H1 (cell line): ENCODE measurements around the gene CENPF. TPM values are rescaled to one million over a fixed set of nuclear protein-coding genes. Genes with fewer than 3 reads are reported as not detected.

Source experiments
- CTCF ChIA-PET: fragments of 300-600 bp; sonication (Branson Sonifier 250); formaldehyde crosslinking; loops from one replicate; lab custom pipeline; 2021; ENCODE audit not compliant: partially characterized antibody; lab: Charles Lee
- POLR2A ChIA-PET: fragments of 300-600 bp; sonication (Branson Sonifier 250); formaldehyde crosslinking; loops from one replicate; lab custom pipeline; 2021; ENCODE audit warnings: inconsistent platforms; ENCODE audit not compliant: partially characterized antibody; lab: Charles Lee
- DNase-seq, 2 experiments: peaks; one replicate each; pipeline versions ENCODE4 v3.0.0 to v3.0.0-alpha.2; 2010 to 2022; ENCODE audit warnings: low spot score in 2 of 2, low read depth in 1 of 2, mixed read lengths in 1 of 2
- FAIRE-seq: peaks from 2 replicates; lab custom pipeline; 2011; peaks lifted over from hg19 to GRCh38; lab: Jason Lieb, UNC
- H2AFZ ChIP-seq: 2 replicates; pipeline ENCODE4 v1.8.1; 2012; ENCODE audit warnings: low read length, inconsistent platforms
- H2AK5ac ChIP-seq: 2 replicates; pipeline ENCODE4 v1.6.1; 2013; ENCODE audit warnings: low read depth, low read length
- H2BK120ac ChIP-seq: replicated peaks from 2 replicates; pipeline ENCODE3; 2013; ENCODE audit warnings: low read depth, low read length, inconsistent platforms
- H2BK12ac ChIP-seq: 2 replicates; pipeline ENCODE4 v1.6.1; 2013; ENCODE audit warnings: low read depth, low read length
- H2BK15ac ChIP-seq: 2 replicates; pipeline ENCODE4 v1.6.1; 2013; ENCODE audit warnings: low read length
- H2BK20ac ChIP-seq: 2 replicates; pipeline ENCODE4 v1.6.1; 2013; ENCODE audit warnings: low read length
- H2BK5ac ChIP-seq: 2 replicates; pipeline ENCODE4 v1.6.1; 2013; ENCODE audit warnings: low read depth, low read length
- H3K14ac ChIP-seq: 2 replicates; pipeline ENCODE4 v1.6.1; 2013; ENCODE audit warnings: inconsistent platforms; ENCODE audit not compliant: insufficient read length
- H3K18ac ChIP-seq: 2 replicates; pipeline ENCODE4 v1.6.1; 2013; ENCODE audit warnings: low read length; ENCODE audit errors: extremely low read depth
- H3K23ac ChIP-seq: 2 replicates; pipeline ENCODE4 v1.6.1; 2013; ENCODE audit warnings: inconsistent platforms; ENCODE audit not compliant: insufficient read length
- H3K23me2 ChIP-seq: 2 replicates; pipeline ENCODE4 v1.6.1; 2013; ENCODE audit warnings: low read depth, low read length
- H3K27ac ChIP-seq: 2 replicates; pipeline ENCODE4 v1.6.1; 2011; ENCODE audit warnings: low read depth, low read length, inconsistent platforms
- H3K27me3 ChIP-seq, 4 experiments: replicated peaks in 1 of 4; 1 replicate in 1 of 4; 2 replicates in 3 of 4; pipeline versions ENCODE4 v1.6.1 to v1.8.1; 2011 to 2013; ENCODE audit warnings: low read length in 3 of 4, mild to moderate bottlenecking in 3 of 4, inconsistent platforms in 2 of 4, mixed read lengths in 2 of 4, moderate library complexity in 1 of 4; ENCODE audit not compliant: control insufficient read depth in 3 of 4, insufficient read depth in 3 of 4; ENCODE audit errors: extremely low read depth in 1 of 4
- H3K36me3 ChIP-seq, 4 experiments: 2 replicates each; pipeline versions ENCODE4 v1.6.1 to v1.8.1; 2011 to 2013; ENCODE audit warnings: mild to moderate bottlenecking in 4 of 4, low read length in 3 of 4, moderate library complexity in 2 of 4, control low read depth in 1 of 4, inconsistent platforms in 1 of 4; ENCODE audit not compliant: insufficient read depth in 4 of 4, control insufficient read depth in 2 of 4
- H3K4ac ChIP-seq: replicated peaks from 2 replicates; pipeline ENCODE3; 2013; ENCODE audit warnings: low read length, low read depth, mixed read lengths, inconsistent platforms; ENCODE audit not compliant: insufficient read length
- H3K4me1 ChIP-seq, 4 experiments: replicated peaks in 1 of 4; 1 replicate in 1 of 4; 2 replicates in 3 of 4; pipeline versions ENCODE4 v1.6.1 to v1.8.1; 2011 to 2013; ENCODE audit warnings: low read length in 3 of 4, inconsistent platforms in 2 of 4, mixed read lengths in 1 of 4; ENCODE audit not compliant: insufficient read depth in 4 of 4, control insufficient read depth in 3 of 4
- H3K4me2 ChIP-seq, 2 experiments: 2 replicates each; pipeline versions ENCODE4 v1.6.1 to v1.8.1; 2011 to 2013; ENCODE audit warnings: low read depth in 2 of 2, low read length in 2 of 2, control low read depth in 1 of 2, inconsistent platforms in 1 of 2, mild to moderate bottlenecking in 1 of 2; ENCODE audit not compliant: insufficient read depth in 1 of 2
- H3K4me3 ChIP-seq, 4 experiments: fragments of 200-600, 300-600 bp in 1 of 4; sonication (generic), shearing (Covaris generic), sonication (Bioruptor Twin) in 1 of 4; 2 replicates each; pipeline versions ENCODE4 v1.5.1 to v1.8.1; 2011 to 2016; ENCODE audit warnings: low read length in 4 of 4, low read depth in 3 of 4, control low read depth in 2 of 4, inconsistent platforms in 2 of 4, mild to moderate bottlenecking in 2 of 4, mixed read lengths in 1 of 4, moderate library complexity in 1 of 4; ENCODE audit not compliant: insufficient read depth in 2 of 4; ENCODE audit errors: extremely low read depth in 1 of 4
- H3K56ac ChIP-seq: replicated peaks from 2 replicates; pipeline ENCODE3; 2013; ENCODE audit warnings: low read depth, mild to moderate bottlenecking, mixed read lengths, low read length, inconsistent platforms; ENCODE audit not compliant: insufficient read length
- H3K79me1 ChIP-seq: 2 replicates; pipeline ENCODE4 v1.6.1; 2013; ENCODE audit warnings: low read depth, low read length, control low read depth
- H3K79me2 ChIP-seq, 2 experiments: 2 replicates each; pipeline versions ENCODE4 v1.6.1 to v1.8.1; 2012 to 2013; ENCODE audit warnings: low read length in 2 of 2, mild to moderate bottlenecking in 2 of 2, inconsistent platforms in 1 of 2; ENCODE audit not compliant: insufficient read depth in 2 of 2, control insufficient read depth in 1 of 2
- H3K9ac ChIP-seq, 4 experiments: replicated peaks in 1 of 4; 1 replicate in 1 of 4; 2 replicates in 3 of 4; pipeline versions ENCODE4 v1.6.1 to v1.8.1; 2011 to 2013; ENCODE audit warnings: low read depth in 3 of 4, low read length in 3 of 4, control low read depth in 2 of 4, mild to moderate bottlenecking in 2 of 4, moderate library complexity in 2 of 4, inconsistent platforms in 1 of 4; ENCODE audit errors: extremely low read depth in 1 of 4
- H3K9me3 ChIP-seq, 2 experiments: 2 replicates each; pipeline versions ENCODE4 v1.6.1 to v1.8.1; 2012 to 2013; ENCODE audit warnings: mild to moderate bottlenecking in 2 of 2, moderate library complexity in 2 of 2, control low read depth in 1 of 2, inconsistent platforms in 1 of 2, low read depth in 1 of 2, low read length in 1 of 2, mixed read lengths in 1 of 2; ENCODE audit not compliant: insufficient read depth in 2 of 2
- H4K20me1 ChIP-seq, 2 experiments: replicated peaks in 1 of 2; 2 replicates each; pipeline versions ENCODE3 to v1.8.1; 2011 to 2013; ENCODE audit warnings: inconsistent platforms in 2 of 2, low read length in 2 of 2, mild to moderate bottlenecking in 1 of 2; ENCODE audit not compliant: insufficient read depth in 2 of 2, control insufficient read depth in 1 of 2
- H4K5ac ChIP-seq: 2 replicates; pipeline ENCODE4 v1.6.1; 2013; ENCODE audit warnings: low read length, low read depth, mixed read lengths, inconsistent platforms; ENCODE audit not compliant: insufficient read length
- H4K8ac ChIP-seq: 2 replicates; pipeline ENCODE4 v1.8.0; 2013; ENCODE audit warnings: mild to moderate bottlenecking, moderate library complexity, low read length, inconsistent platforms; ENCODE audit not compliant: insufficient read depth; ENCODE audit errors: extremely low read depth
- H4K91ac ChIP-seq: replicated peaks from 2 replicates; pipeline ENCODE3; 2013; ENCODE audit warnings: low read length, mixed read lengths, inconsistent platforms; ENCODE audit not compliant: insufficient read length
- ASH2L ChIP-seq: fragments of 200-600, 300-600 bp; sonication (generic); IDR thresholded peaks from one replicate; pipeline ENCODE4 v1.7.1; 2017; ENCODE audit warnings: low read length
- RNF2 ChIP-seq: fragments of 200-900, 300-1000 bp; sonication (generic); IDR thresholded peaks from 2 replicates; pipeline ENCODE4 v1.7.1; 2016; ENCODE audit warnings: borderline replicate concordance, low read depth, mild to moderate bottlenecking, antibody characterized with exemption, low read length; ENCODE audit not compliant: poor library complexity, severe bottlenecking; ENCODE audit errors: missing control alignments
- WGBS, 2 experiments: shearing (Covaris generic) in 1 of 2; methylation state at CpG; one replicate each; pipeline versions ENCODE4 v1.1.6 to v1.1.7; 2013 to 2015; ENCODE audit warnings: low lambda C conversion rate in 2 of 2, mixed read lengths in 2 of 2, inconsistent platforms in 1 of 2, low coverage in 1 of 2, missing lambda C conversion rate in 1 of 2; ENCODE audit not compliant: insufficient replicate concordance in 2 of 2, insufficient coverage in 1 of 2, insufficient read length in 1 of 2; ENCODE audit errors: extremely low coverage in 1 of 2, missing lambda C conversion rate in 1 of 2; 5-methylcytosine and 5-hydroxymethylcytosine counted together
- polyA plus RNA-seq, 7 experiments: library from polyadenylated mRNA; depleted of rRNA in 3 of 7; stranded (reverse) in 5 of 7; unstranded in 2 of 7; fragments of >200 nt in 5 of 7; fragments of 200-250 nt in 2 of 7; gene quantifications; 1 replicate in 5 of 7; 2 replicates in 1 of 7; 4 replicates in 1 of 7; pipeline versions ENCODE4 v1.2.1 to v1.2.3, GENCODE V29; 2011 to 2013; ENCODE audit warnings: missing spikeins in 2 of 7, mixed read lengths in 2 of 7
- total RNA-seq: library from RNA; stranded (reverse); fragmentation: NEBNext Ultra II Directional; extraction: Animal tissue kit (Norgen Biotek cat#: 25700); gene quantifications from 2 replicates; pipeline ENCODE4 v1.2.1, GENCODE V29; 2021

Gene CENPF
- total and polyA plus RNA-seq, 2 of the 8 experiments (the other 6 are each of a cell fraction or from before 2014, with no cell fraction given): 13.7 to 170 TPM

GRCh38 chr1:214707306-214708087 lies 104.5 kb downstream of the CENPF start:
- Histone ChIP-seq H3K4ac (no peak overlapping the region), H2BK12ac (0 out of 2 replicates have a peak overlapping the region, but pooled peaks have one; percentile 39), H3K4me3 (no peak overlapping the region), H3K27me3 (no peaks in the 10 kb centered on the region), H4K8ac (no peak overlapping the region), H3K27ac (no peak overlapping the region), H3K23me2 (no peaks in the 10 kb centered on the region), H2BK20ac (no peak overlapping the region), H3K23ac (no peak overlapping the region), H3K9ac (no peak overlapping the region), H4K5ac (no peak overlapping the region), H2BK5ac (no peak overlapping the region), H3K56ac (no peak overlapping the region), H3K4me1 (no peaks in the 10 kb centered on the region), H4K91ac (no peak overlapping the region), H3K9me3 (no peaks in the 10 kb centered on the region), H3K79me2 (no peaks in the 10 kb centered on the region), H3K36me3 (no peaks in the 10 kb centered on the region), H3K79me1 (no peaks in the 10 kb centered on the region), H3K14ac (no peak overlapping the region), H2AFZ (0 out of 2 replicates have a peak overlapping the region, but pooled peaks have one; percentile 6), H4K20me1 (no peaks in the 10 kb centered on the region), H3K18ac (no peak overlapping the region), H2AK5ac (no peak overlapping the region), H2BK15ac (no peak overlapping the region), H2BK120ac (no peak overlapping the region), H3K4me2 (no peak overlapping the region)
- 85% methylated on average over 11 of the region's 11 CpGs; no CpG with 5 or more reads in 1 of the 2 experiments for WGBS, 2 experiments
- FAIRE-seq (no peak), DNase-seq (no peak)
- ChIA-PET CTCF (interaction anchor here (0.6 kb wide), 1 partner anchor 178 kb away, joined by 3 read pairs; no protein-coding TSS in a partner anchor), POLR2A (no interaction called here)
- no peak for TF ChIP-seq ASH2L
- no peak for TF ChIP-seq RNF2
